MM.1S (cell line): ENCODE data around the gene LRRC70.

Experiments
- CTCF ChIP-seq: fragments of 300-600 bp; sonication (generic); IDR thresholded peaks from 2 replicates; pipeline ENCODE4 v1.5.1; 2016; ENCODE audit warnings: antibody characterized with exemption, low read length, mixed read lengths
- EZH2 ChIP-seq: fragments of 300-600 bp; sonication (generic); optimal IDR thresholded peaks from 2 replicates; pipeline ENCODE3; 2017; ENCODE audit warnings: low read depth, mild to moderate bottlenecking, antibody characterized with exemption, low read length, mixed read lengths

DNA sequence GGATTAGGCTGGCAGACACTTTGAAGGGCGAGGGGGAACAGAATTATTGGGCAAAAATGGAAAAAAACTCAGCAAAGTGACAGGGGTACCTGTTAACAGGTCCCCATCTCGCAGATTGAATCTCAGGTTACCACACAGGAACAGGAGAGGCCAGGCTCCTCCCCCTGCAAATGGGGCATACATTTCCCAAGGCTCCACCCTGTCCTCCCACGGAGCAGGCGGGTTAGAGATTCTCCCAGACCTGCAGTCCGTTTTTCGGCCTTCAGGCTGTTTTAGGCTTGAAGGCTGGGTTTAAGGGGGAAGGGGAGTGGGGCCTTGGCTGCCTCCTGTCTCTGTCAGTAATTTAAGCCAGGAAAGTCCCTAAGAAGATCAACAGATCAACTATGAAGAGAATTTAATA is 42.7 kb downstream of the LRRC70 start:
- TF ChIP-seq CTCF: no peak
- no peak for TF ChIP-seq EZH2
